ENCODE data around the gene LIPG.

LIPG gene

DNA sequence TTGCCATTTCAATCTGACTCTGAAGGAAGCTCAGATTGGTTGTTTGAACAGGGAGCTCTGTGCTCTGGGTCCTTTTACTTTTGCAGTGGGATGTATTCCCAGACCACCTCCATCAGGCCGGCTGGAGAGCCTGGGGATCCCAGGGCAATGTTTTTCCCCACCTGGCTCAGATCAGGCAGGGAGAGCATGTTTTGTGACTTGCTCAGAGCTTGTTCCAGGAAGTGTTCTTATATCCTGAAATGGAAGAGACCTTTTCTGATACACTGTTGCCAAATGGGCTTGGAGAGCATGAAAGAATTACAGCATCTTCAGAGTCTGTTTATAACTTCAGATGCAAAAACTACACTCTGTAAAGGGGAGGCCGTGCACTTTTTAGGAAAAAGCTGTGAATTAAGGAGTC, 56.0 kb downstream of the LIPG start:
- no peaks in the 10 kb centered on the region for H3K4me1 Mint-ChIP-seq
- DNase-seq (ENCODE audit: low spot score in 2 of 2): no peak
- H3K4me3 Mint-ChIP-seq: no peak overlapping the region
- H3K9me3 Mint-ChIP-seq: no peaks in the 10 kb centered on the region
- H3K27ac Mint-ChIP-seq: no peak overlapping the region
- ATAC-seq (ENCODE audit: low read depth): no peak
- peaks cover 16% of the 10 kb centered on the region for H3K27me3 Mint-ChIP-seq
- H3K36me3 Mint-ChIP-seq: no peaks in the 10 kb centered on the region

- Mint-ChIP-seq H3K27ac (no peak overlapping the region), H3K9me3 (no peaks in the 10 kb centered on the region), H3K27me3 (peaks cover 15% of the 10 kb centered on the region), H3K36me3 (no peaks in the 10 kb centered on the region), H3K4me3 (no peak overlapping the region), H3K4me1 (no peaks in the 10 kb centered on the region)
- ATAC-seq (ENCODE audit: low read depth): no peak
- no peak for DNase-seq (ENCODE audit: low spot score in 2 of 2)
Observed at GRCh38 chr18:49618742-49619681, 57.2 kb downstream of the LIPG start.

GRCh38 chr18:49619801-49620200, 57.9 kb downstream of the LIPG start:
- Mint-ChIP-seq H3K9me3 (no peaks in the 10 kb centered on the region), H3K36me3 (no peaks in the 10 kb centered on the region), H3K4me3 (no peak overlapping the region), H3K27me3 (peaks cover 15% of the 10 kb centered on the region), H3K27ac (no peak overlapping the region), H3K4me1 (no peaks in the 10 kb centered on the region)
- ATAC-seq (ENCODE audit: low read depth): no peak
- no peak for DNase-seq (ENCODE audit: low spot score in 2 of 2)

DNA sequence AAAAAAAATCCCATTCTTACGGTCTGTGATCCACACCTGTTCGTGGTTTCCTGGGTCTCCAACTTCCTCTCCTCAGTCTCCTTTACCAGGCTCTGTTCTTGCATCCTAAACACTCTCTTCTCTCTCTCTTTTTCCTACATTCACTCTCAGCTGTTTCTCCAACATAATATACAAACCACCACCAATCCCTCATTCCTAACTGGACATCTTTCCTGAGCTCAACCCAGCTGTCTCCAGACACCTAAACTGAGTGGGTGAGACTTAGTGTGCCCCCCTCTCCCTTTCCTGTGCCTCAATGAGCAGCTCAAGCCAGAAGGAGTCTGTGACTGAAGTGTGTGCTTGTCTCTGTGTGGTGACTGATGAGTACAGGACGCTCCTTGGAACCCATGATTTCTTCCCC, 59.4 kb downstream of the LIPG start:
- no peak overlapping the region for H3K4me3 Mint-ChIP-seq
- H3K27me3 Mint-ChIP-seq: peaks cover 12% of the 10 kb centered on the region
- H3K4me1 Mint-ChIP-seq: no peaks in the 10 kb centered on the region
- no peak overlapping the region for H3K27ac Mint-ChIP-seq
- no peaks in the 10 kb centered on the region for H3K36me3 Mint-ChIP-seq
- DNase-seq (ENCODE audit: low spot score in 2 of 2) (no peak), ATAC-seq (ENCODE audit: low read depth) (no peak)
- no peaks in the 10 kb centered on the region for H3K9me3 Mint-ChIP-seq

DNA sequence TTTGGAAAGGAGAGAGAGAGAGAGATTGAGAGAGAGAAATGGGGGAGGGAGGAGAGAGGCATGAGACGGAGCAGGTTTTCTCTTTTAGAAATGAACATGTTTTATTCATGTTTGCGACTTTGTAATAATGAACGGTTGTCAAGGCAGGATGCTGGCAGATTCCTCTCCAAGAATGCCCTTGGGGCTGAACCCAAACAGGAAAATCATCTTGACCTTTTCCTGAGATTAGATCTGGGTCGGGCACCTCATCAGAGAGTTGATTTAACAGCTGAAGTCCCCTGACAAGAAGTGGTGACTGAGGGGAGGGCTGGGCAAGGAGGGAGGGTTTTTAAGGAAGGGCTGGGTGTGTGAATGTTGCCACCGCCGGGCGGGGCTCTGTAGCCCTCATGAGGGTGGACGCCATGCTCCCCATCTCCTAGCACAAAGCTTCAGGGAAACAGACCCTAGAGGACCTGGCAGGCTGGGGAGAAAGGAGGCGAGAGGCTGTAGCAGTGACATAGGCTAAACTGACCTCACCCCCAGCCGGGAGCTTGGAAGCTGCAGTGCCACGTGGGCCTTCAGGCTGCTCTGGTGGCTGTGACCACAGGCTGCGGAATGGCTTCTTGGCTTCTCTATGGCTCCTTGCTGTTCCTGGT, 60.0 kb downstream of the LIPG start:
- DNase-seq (ENCODE audit: low spot score in 2 of 2) (no peak), ATAC-seq (ENCODE audit: low read depth) (no peak)
- Mint-ChIP-seq H3K27me3 (peaks cover 12% of the 10 kb centered on the region), H3K9me3 (no peaks in the 10 kb centered on the region), H3K36me3 (no peaks in the 10 kb centered on the region), H3K4me3 (no peak overlapping the region), H3K4me1 (no peaks in the 10 kb centered on the region), H3K27ac (no peak overlapping the region)

DNA sequence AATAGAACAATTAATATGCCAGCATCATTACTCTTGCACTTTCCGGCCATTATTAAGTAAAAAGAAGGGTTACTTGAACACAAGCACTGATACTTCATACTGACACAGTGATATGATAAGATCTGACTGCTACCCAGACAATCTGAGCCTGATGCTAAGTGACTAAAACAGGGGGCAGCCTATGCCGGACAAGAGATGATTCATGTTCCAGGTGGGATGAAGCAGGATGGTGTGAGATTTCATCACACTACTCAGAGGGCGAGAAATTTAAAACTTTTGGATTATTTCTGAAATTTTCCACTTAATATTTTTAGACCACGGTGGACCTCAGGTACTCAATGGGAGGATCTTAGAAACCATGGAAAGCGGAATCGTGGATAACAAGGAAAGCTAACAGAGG, 61.7 kb downstream of the LIPG start:
- Mint-ChIP-seq H3K4me3 (no peak overlapping the region), H3K27ac (no peak overlapping the region)

GRCh38 chr18:49625021-49625691, 63.3 kb downstream of the LIPG start:
- no peak for ATAC-seq (ENCODE audit: low read depth)
- Mint-ChIP-seq H3K4me1 (no peaks in the 10 kb centered on the region), H3K27ac (no peak overlapping the region), H3K9me3 (no peaks in the 10 kb centered on the region), H3K36me3 (no peaks in the 10 kb centered on the region), H3K4me3 (no peak overlapping the region), H3K27me3 (peaks cover 18% of the 10 kb centered on the region)
- no peak for DNase-seq (ENCODE audit: low spot score in 2 of 2)

More for the DNA sequence above, 61.7 kb downstream of the LIPG start:
- no peak for DNase-seq (ENCODE audit: low spot score in 2 of 2)
- no peaks in the 10 kb centered on the region for H3K36me3 Mint-ChIP-seq
- no peaks in the 10 kb centered on the region for H3K9me3 Mint-ChIP-seq
- no peak for ATAC-seq (ENCODE audit: low read depth)
- peaks cover 16% of the 10 kb centered on the region for H3K27me3 Mint-ChIP-seq
- H3K4me1 Mint-ChIP-seq: no peaks in the 10 kb centered on the region

DNA sequence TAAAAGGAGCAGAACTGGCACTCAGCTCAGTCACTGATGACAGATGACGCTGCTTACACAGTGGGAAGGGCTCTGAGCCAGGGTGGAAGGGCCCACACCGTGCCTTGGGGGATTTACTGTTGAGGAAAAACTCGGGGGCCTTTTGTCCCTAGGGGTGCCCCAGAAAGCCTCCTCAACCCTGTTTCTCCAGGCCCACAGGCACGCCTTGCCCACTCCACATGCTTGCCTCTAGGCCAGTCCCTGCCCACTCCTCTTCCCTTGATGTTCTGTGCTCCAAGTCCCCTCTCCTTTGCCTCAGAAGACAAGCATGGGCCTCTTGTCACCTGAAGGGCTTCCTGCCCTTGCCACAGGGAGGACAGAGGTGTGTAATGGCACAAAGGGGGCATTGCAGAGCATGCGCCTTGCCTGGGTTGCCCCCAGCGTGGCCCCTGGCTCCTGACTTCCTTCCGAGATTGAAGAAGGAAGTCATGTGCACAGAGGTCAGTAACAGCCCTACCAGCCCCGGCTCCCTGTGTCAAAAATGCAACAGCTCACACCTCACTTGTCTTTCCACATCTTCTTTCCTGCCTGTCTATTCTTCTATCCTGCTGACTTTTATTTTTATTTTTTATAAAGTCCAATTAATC, 65.1 kb downstream of the LIPG start:
- Mint-ChIP-seq H3K36me3 (no peaks in the 10 kb centered on the region), H3K4me1 (no peaks in the 10 kb centered on the region), H3K27ac (no peak overlapping the region), H3K9me3 (no peaks in the 10 kb centered on the region), H3K4me3 (no peak overlapping the region), H3K27me3 (peaks cover 17% of the 10 kb centered on the region)
- DNase-seq (ENCODE audit: low spot score in 2 of 2) (no peak), ATAC-seq (ENCODE audit: low read depth) (no peak)

- ATAC-seq (ENCODE audit: low read depth): no peak
- Mint-ChIP-seq H3K27ac (no peak overlapping the region), H3K4me1 (no peaks in the 10 kb centered on the region)
Observed at GRCh38 chr18:49628119-49628518, 66.3 kb downstream of the LIPG start.

DNA sequence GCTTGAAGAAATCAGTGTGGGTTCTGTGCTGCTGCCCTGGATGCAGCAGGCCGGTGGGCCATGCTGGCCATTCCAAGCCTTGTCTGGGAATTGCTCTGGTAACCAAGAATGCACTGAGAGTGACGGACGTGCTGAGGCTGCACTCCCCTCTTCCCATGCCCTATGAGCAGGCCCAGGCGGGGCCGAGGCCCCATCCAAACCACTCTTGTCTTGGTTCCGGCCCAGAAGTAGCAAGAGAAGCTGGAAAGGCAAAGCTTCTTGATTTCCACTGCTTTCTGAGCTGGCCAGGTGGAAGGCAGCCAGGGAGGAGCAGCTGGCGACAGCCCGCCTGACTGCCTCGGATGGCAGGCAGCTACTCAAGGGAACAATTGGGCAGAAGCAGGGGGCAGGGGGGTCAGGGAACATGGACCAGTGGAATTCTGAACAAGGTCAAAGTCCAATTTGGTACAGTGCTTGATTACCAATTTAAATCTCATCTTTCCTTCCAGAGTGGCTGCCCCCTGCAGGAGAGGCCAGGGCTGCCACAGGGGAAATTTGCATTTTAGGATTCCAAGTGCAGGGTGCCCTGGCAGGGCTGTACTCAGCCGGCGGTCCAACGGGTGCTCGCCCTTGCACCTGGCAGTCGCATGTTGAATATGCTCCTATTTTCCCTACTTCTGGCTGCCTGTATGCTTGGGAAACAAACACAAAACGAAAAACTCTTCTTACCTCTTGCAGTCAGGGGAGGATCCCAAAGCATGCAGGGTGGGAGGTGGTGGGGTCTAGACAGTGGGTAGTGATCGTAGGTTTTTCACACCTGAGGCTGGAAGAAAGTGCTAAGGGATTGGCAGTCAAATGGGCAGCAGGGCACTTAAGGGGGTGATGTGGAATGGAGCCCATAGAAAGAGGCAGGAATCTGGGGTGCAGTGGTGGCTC, 67.3 kb downstream of the LIPG start:
- DNase-seq (ENCODE audit: low spot score in 2 of 2): no peak
- Mint-ChIP-seq H3K4me3 (no peak overlapping the region), H3K36me3 (no peaks in the 10 kb centered on the region), H3K9me3 (no peaks in the 10 kb centered on the region), H3K27me3 (peaks cover 13% of the 10 kb centered on the region), H3K4me1 (no peaks in the 10 kb centered on the region), H3K27ac (no peak overlapping the region)
- ATAC-seq (ENCODE audit: low read depth): no peak

More at GRCh38 chr18:49628119-49628518, 66.3 kb downstream of the LIPG start:
- peaks cover 13% of the 10 kb centered on the region for H3K27me3 Mint-ChIP-seq
- DNase-seq (ENCODE audit: low spot score in 2 of 2): no peak
- no peak overlapping the region for H3K4me3 Mint-ChIP-seq
- no peaks in the 10 kb centered on the region for H3K36me3 Mint-ChIP-seq
- H3K9me3 Mint-ChIP-seq: no peaks in the 10 kb centered on the region

DNA sequence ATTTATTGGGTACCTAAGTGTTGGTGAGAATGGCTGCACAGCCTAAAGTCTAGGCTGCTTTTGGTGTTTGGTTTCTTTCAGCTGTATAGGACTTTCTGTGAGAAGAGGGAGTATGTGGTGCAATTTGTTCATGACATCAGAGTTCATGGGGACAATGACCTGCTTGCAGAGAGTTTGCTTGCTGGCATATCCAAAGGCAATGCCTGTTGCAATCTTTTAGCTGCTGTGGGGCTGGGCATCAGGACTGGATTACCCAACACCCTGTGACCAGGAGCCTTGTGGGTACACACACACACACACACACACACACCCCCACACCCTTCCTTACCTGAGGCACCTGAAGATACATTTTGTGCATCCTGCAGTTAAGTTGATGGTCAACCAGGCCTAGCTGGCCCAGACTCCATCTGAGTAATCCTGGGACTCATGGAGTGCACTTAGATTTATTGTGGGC, 68.4 kb downstream of the LIPG start:
- no peaks in the 10 kb centered on the region for H3K9me3 Mint-ChIP-seq
- no peak overlapping the region for H3K27ac Mint-ChIP-seq
- H3K27me3 Mint-ChIP-seq: peaks cover 13% of the 10 kb centered on the region
- H3K4me1 Mint-ChIP-seq: no peaks in the 10 kb centered on the region
- H3K36me3 Mint-ChIP-seq: no peaks in the 10 kb centered on the region
- DNase-seq (ENCODE audit: low spot score in 2 of 2) (no peak), ATAC-seq (ENCODE audit: low read depth) (no peak)
- no peak overlapping the region for H3K4me3 Mint-ChIP-seq

DNA sequence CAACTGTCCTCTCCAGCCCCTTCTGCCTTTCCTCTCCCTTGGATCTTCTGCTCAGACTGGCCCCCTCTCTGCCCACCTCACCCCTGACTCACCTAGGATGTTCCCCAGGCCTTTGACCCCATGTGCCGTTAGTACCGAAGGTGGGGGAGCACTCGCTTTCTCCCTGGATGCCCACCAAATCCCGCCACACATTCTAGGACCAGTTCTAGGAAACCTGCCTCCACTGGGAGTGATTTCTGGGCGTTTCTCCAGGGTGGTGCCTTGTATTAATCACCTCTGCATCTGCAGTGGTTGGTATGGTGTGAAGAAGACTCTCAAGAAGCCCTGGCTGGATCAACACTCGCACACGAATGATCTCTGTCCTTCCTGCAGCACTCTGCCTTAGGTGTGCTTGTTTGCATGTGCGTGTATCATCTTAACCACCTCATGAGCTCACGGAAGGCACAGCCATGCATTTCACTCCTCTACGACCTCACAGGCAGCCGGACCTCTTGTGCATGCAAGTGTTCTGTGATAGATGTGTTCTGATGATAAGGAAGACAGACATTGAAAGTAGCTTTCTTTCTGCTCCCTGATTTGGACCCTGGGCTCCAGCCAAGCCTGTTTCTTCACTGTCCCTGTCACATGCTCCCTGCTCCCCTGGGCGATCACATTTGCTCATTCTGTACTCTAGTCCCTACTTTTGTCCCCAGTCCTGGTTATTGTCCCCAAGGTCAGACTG, 69.4 kb downstream of the LIPG start:
- Mint-ChIP-seq H3K27ac (no peak overlapping the region), H3K4me3 (no peak overlapping the region), H3K4me1 (no peaks in the 10 kb centered on the region), H3K9me3 (no peaks in the 10 kb centered on the region), H3K36me3 (no peaks in the 10 kb centered on the region), H3K27me3 (peaks cover 13% of the 10 kb centered on the region)
- ATAC-seq (ENCODE audit: low read depth) (no peak), DNase-seq (ENCODE audit: low spot score in 2 of 2) (no peak)

DNA sequence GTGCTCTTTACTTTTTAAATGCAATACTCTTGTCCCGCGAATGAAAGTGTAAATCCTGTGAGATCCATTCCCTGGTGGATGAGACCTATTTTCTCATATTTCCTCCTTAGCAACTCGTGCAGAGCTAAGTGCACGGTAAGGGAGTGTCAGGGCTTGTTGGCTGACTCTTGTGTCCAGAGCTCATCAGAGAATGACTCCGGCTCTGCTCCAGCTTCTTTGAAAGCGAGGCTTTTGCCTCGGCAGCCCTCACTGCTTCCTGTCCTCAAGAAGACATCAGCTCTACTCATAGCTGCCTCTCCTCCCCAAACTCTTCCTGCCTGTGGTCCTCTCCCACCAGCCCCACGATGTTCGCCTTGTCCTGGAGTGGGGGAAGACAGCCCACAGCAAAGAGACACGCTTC, 70.7 kb downstream of the LIPG start:
- Mint-ChIP-seq H3K4me1 (no peaks in the 10 kb centered on the region), H3K27ac (no peak overlapping the region)

More for the DNA sequence above, 70.7 kb downstream of the LIPG start:
- H3K4me3 Mint-ChIP-seq: no peak overlapping the region
- no peaks in the 10 kb centered on the region for H3K9me3 Mint-ChIP-seq
- peaks cover 11% of the 10 kb centered on the region for H3K27me3 Mint-ChIP-seq
- ATAC-seq (ENCODE audit: low read depth): no peak
- H3K36me3 Mint-ChIP-seq: no peaks in the 10 kb centered on the region
- DNase-seq (ENCODE audit: low spot score in 2 of 2): no peak

Data from memory B cell (primary cell).